ENCODE results near the gene KCNK3.
"Not testable (repeated sequence)": the region's sequence is repeated elsewhere in the genome, so short reads cannot be mapped to it uniquely, and the experiment has no call there.

The KCNK3 gene

GRCh38 chr2:26754972-26755670 lies 62.6 kb downstream of the KCNK3 start:
- DNase-seq (ENCODE audit: low spot score): peak; percentile 40

DNA sequence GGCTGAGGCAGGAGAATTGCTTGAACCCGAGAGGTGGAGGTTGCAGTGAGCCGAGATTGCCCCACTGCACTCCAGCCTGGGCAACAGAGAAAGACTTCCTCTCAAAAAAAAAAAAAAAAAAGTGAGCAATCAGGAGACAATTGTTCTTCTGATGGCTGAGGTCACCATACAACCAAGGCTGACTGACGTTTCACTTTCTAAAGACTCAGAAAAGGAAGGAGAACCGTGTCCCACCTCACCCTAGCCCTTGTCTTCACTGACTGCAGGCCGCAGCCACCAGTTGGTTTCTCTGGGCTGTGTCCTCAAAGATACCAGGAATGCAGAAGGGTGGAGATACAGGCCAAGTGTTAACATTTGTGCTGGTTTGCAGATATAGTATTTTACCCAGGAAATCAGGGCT lies 63.8 kb downstream of the KCNK3 start:
- no peak for DNase-seq (ENCODE audit: low spot score)

GRCh38 chr2:26757873-26758789 lies 65.6 kb downstream of the KCNK3 start:
- no peak for DNase-seq (ENCODE audit: low spot score)

DNA sequence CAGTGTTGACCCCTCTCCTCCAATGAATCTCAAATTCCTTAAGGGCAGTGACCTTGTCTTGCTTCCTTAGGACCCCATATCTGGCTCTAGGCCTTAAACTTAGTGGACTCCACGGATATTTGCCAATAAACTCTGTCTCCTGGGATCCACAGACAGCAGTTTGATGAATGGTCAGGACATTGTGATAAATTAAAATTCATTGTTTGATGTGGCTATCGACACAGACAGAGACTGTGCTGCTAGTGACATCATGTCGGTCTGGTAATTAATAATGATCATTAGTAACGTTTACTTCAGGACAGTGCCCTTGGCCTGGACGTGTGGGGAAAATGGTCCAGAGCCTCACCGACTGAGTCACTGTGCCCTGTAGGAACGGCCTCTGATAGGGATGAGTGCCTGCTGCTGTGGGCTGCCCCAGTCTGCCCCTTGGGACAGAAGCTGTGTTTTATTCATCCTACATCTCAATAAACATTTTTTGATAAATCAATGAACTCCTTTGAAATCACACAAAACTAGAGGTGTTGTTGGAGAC lies 66.3 kb downstream of the KCNK3 start:
- DNase-seq (ENCODE audit: low spot score): no peak

DNA sequence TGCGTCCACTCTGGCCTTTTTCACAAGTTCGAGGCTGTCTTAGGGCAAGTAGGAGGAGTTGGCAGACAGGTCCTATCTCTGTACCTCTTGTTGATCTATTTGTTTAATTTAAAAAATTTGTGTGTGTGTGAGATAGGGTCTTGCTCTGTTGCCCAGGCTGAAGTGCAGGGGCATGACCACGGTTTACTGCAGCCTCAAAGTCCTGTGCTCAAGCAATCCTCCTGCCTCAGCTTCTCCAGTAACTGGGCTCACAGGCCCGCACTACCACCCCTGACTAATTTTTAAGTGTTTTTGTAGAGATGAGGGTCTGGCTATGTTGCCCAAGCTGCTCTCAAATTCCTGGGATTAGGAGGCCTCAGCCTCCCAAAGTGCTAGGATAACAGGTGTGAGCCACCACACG lies 67.3 kb downstream of the KCNK3 start:
- no peak for DNase-seq (ENCODE audit: low spot score)

DNA sequence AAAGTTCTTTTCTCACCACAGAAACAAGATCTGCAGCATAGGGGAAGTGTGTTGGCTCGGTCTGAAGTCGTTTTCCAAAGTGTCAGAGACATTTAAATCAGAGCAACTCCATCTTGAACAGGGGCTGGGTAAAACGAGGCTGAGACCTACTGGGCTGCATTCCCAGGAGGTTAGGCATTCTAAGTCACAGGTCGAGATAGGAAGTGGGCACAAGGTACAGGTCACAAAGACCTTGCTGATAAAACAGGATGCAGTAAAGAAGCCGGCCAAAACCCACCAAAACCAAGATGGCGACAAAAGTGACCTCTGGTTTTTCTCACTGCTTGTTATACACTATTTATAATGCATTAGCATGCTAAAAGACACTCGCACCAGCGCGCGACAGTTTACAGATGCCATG lies 68.5 kb downstream of the KCNK3 start:
- not testable (repeated sequence) for DNase-seq (ENCODE audit: low spot score)

GRCh38 chr2:26763019-26763418 lies 70.5 kb downstream of the KCNK3 start:
- DNase-seq (ENCODE audit: low spot score): no peak

DNA sequence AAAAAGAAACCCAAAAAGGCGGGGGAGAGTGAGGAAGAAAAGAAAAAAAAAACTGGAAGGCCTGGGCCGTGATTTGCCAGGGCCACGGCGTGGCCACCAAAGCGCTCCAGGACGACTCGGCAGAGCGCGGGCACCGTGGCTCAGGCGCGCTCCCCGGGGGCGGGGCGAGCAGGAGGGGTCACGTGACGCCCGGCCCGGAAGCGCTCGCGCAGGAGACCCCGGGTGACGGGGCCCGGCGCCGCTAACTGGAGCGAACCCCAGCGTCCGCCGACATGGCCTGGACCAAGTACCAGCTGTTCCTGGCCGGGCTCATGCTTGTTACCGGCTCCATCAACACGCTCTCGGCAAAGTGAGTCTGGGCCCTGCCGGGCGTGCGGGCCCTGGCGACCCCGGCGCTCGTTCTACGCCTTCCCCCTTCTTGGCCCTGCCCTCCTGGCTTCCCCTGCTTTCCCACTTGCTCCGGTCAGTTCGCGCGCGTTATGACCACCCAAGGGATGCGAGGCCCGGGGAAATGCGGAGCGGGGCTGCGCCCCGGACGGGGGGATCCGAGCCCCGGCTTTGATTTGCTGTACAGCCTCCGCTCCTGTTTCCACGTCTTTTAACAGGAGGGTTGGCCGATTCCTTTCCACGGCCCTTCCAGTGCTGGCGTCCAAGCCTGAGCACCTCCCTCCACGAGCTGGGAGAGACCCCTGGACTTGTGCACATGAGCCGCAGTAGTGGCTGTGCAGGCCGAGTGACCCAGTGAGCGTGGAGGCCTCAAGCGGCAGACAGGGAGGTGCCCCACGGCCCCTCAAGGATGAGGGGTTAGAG lies 71.8 kb downstream of the KCNK3 start, which contains the start of gene SLC35F6:
Gene SLC35F6 (plus strand): TSS at position 207 of the 810 bp plus-strand sequence. CDS start 66 bp downstream, at position 273.
- peak; percentile 71 for DNase-seq (ENCODE audit: low spot score)

- DNase-seq (ENCODE audit: low spot score): no peak
Measured at GRCh38 chr2:26764906-26765305, 72.4 kb downstream of the KCNK3 start.

DNA sequence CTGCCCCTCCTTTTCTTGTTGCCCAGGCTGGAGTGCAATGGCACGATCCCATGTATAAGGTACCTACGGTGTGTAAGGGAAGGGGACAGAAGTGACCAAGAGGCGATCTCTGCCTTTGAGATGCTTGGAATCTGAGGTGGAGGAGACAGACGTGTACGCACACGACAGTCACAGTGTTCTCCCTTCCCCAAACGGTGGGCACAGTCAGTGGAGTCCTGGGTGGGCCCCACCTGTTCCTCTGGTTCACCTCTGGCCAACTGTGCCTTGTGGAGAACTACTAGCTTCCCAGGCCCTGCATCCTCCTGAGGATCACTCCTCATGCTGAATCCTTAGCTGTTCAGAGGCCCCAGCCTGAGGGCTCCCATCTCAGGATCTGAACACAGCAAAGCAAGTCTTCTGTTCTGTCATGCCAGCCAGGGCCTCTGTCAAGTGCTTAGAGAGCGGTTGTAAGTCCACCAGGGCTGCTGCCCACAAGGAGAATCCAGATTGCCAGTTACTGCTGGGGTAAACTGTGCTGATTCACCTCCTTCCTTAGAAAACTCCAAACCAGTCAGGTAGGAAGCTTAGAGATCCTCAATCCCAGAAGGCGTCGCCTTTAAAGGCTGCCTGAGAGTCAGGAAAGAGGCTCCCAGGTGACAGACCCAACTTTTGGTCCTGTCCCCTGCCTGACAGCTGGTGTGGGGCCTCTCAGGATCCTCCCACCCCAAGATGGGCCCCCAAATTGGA lies 73.1 kb downstream of the KCNK3 start:
- no peak for DNase-seq (ENCODE audit: low spot score)

DNA sequence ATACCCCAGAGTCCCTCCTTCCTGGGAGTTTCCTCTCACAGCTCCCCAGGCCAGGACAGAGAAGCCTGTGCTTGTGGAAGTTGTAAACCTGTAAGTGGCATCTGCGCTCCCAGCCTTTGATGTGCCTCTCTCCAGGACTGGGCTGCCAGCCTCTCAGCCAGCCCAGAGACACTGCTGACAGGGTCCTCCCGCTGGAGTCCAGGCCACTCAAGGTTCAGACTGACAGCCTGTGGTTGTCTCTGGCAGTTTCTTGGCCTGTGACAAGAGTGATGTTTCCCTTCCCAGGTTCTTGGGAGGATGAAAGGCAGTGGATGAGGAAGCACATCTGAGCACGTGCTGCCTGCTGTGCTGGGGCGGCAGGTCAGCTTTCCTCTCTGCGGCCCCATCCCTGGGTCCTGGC lies 74.6 kb downstream of the KCNK3 start:
- no peak for DNase-seq (ENCODE audit: low spot score)

- no peak for DNase-seq (ENCODE audit: low spot score)
Measured at GRCh38 chr2:26767894-26768487, 75.5 kb downstream of the KCNK3 start.

- no peak for DNase-seq (ENCODE audit: low spot score)
Measured at GRCh38 chr2:26768759-26769088, 76.2 kb downstream of the KCNK3 start.

- no peak for DNase-seq (ENCODE audit: low spot score)
Measured at GRCh38 chr2:26769089-26769761, 76.7 kb downstream of the KCNK3 start.

GRCh38 chr2:26770986-26771586 lies 78.6 kb downstream of the KCNK3 start:
- no peak for DNase-seq (ENCODE audit: low spot score)

- DNase-seq (ENCODE audit: low spot score): no peak
Measured at GRCh38 chr2:26772064-26773001, 79.8 kb downstream of the KCNK3 start.

DNA sequence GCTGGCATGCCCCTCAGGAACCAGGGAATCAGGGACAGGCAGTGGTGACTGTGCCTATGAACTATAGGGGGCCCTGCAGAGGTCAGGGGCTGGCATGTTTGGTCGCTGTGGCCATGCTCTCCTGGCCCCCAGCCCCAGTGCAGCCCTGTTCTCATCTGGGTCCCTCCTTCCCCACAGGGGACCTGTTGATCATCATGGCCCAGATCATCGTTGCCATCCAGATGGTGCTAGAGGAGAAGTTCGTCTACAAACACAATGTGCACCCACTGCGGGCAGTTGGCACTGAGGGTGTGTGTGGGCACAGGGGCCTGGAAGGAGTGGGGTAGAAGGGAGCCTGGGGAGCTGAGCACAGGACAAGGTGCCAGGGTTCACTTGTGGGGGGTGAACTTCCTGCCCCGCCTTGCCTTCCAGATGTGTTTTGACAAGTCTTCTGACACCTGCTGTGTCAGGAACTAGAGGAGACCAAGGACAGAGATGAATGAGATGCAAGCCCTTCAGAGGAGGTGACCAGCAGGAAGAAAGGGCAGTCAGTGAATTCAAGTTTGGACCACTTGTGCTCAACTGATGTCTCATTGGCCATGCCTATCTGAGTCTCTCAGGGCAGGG lies 83.8 kb downstream of the KCNK3 start:
- DNase-seq (ENCODE audit: low spot score): no peak

GRCh38 chr2:26778098-26778497 lies 85.6 kb downstream of the KCNK3 start:
- DNase-seq (ENCODE audit: low spot score): no peak

All from SK-N-DZ (cell line).